GM12865 (cell line): ENCODE results near the gene NEK2.
"Not testable (repeated sequence)": the region's sequence is repeated elsewhere in the genome, so short reads cannot be mapped to it uniquely, and the experiment has no call there.

Source experiments
- DNase-seq: peaks from one replicate; pipeline ENCODE4 v3.0.0; 2010; ENCODE audit warnings: low read depth
- H3K4me3 ChIP-seq: 2 replicates; pipeline ENCODE4 v1.5.1; 2011; ENCODE audit warnings: mild to moderate bottlenecking, low read depth, low read length, control low read depth
- TF ChIP-seq, protein P1 (sequence below): IDR thresholded peaks from 2 replicates; pipeline ENCODE4 v1.5.1; 2011; ENCODE audit warnings: low read length, control low read depth, low read depth, inconsistent platforms; ENCODE audit not compliant: insufficient read depth; ENCODE audit errors: missing control alignments

NEK2 gene

GRCh38 chr1:211632117-211632807 lies 43.2 kb downstream of the NEK2 start:
- H3K4me3 ChIP-seq = no peak overlapping the region
- TF ChIP-seq, protein P1, sequence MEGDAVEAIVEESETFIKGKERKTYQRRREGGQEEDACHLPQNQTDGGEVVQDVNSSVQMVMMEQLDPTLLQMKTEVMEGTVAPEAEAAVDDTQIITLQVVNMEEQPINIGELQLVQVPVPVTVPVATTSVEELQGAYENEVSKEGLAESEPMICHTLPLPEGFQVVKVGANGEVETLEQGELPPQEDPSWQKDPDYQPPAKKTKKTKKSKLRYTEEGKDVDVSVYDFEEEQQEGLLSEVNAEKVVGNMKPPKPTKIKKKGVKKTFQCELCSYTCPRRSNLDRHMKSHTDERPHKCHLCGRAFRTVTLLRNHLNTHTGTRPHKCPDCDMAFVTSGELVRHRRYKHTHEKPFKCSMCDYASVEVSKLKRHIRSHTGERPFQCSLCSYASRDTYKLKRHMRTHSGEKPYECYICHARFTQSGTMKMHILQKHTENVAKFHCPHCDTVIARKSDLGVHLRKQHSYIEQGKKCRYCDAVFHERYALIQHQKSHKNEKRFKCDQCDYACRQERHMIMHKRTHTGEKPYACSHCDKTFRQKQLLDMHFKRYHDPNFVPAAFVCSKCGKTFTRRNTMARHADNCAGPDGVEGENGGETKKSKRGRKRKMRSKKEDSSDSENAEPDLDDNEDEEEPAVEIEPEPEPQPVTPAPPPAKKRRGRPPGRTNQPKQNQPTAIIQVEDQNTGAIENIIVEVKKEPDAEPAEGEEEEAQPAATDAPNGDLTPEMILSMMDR = no peak
- peak; percentile 68 for DNase-seq

GRCh38 chr1:211631168-211631567 lies 44.3 kb downstream of the NEK2 start:
- H3K4me3 ChIP-seq = no peak overlapping the region
- DNase-seq = no peak
- TF ChIP-seq, protein P1 = no peak

DNA sequence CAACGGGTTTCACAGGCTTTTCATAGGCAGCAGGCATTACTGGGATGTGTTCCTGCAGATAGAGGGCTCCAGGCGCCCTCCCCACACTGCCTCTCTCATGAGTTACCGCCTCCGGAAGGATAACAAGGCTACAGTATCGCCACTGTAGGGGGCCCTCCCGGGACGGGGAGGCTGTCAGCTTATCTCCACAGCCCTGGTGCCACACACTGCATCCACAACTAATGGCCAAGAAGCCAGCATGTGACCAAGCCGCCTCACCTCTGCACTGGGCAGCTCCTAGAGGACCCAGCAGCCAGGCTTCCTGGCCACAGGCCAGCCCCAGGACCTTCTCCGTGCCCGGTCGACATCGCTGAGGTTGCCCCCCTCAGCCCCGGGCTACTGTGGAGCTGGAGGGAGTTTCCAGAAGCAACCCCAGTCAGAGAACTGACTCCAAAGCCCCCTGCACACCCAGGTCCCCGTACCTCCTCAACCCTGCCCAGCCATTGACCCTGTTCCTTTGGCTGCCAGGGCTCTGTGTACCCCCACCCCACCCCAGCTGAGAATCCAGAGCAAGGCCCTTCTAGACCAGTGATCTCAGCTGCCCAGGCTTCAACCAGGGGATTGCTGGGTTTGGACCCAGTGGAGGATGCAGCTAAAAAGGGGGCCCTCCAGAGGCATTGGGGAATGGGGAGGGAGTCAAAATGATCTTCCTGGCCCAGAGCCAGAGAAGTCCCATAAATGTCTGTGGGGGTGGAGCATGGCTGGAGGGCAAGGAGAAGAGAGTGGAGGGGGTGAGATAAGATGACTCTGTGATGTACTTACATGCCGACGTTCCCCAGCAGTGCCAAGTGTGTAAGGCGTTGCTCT lies 45.0 kb downstream of the NEK2 start:
- no peak for DNase-seq
- TF ChIP-seq, protein P1 = no peak
- no peak overlapping the region for H3K4me3 ChIP-seq

DNA sequence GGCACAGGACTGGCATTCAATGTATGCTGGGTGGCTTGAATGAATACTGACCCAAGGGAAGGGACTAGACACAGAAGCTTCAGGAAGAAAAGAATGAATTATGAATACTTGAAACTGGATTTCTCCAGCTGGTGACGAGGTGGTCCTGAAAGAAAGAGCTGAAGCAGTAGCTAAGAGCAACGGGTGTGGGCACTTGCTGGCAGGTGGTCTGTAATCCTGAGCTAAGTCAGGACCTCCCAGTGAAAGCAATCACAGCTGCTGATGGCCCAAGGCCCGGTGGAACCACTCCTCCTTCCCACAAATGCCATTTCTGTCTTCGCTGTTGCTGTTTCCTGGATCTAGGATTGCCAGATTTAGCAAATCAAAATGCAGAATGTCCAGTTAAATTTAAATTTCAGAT lies 47.0 kb downstream of the NEK2 start:
- TF ChIP-seq, protein P1 = no peak
- no peak overlapping the region for H3K4me3 ChIP-seq
- DNase-seq = no peak

DNA sequence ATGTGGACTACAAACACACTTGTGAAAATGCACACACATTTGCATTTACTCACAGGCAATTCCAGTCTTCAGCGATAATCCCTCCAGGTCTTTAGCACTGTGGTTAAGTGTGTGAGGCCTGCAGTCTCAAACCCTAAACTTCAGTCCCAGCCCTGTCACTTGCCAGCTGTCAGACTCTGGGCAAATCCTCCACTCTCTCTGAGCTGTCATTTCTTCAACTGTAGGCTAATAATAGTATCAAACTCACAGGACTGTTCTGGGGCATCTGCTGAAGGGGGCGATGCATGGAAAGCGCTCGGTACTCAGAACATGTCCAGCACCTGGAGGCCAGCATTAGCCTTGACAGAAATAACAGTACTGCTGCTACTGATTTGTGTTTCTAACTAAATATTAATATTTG lies 48.2 kb downstream of the NEK2 start:
- no peak for DNase-seq
- TF ChIP-seq, protein P1 = no peak

DNA sequence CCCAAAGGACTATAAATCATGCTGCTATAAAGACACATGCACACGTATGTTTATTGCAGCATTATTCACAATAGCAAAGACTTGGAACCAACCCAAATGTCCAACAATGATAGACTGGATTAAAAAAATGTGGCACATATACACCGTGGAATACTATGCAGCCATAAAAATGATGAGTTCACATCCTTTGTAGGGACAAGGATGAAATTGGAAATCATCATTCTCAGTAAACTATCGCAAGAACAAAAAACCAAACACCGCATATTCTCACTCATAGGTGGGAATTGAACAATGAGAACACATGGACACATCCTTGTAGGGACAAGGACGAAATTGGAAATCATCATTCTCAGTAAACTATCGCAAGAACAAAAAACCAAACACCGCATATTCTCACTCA lies 49.6 kb downstream of the NEK2 start:
- not testable (repeated sequence) for H3K4me3 ChIP-seq, DNase-seq

More for the DNA sequence above, 48.2 kb downstream of the NEK2 start:
- H3K4me3 ChIP-seq = no peak overlapping the region

- peak; percentile 46 for DNase-seq
- TF ChIP-seq, protein P1 = peak; percentile 23
Measured at GRCh38 chr1:211625040-211625439, 50.4 kb downstream of the NEK2 start.

More at GRCh38 chr1:211625040-211625439, 50.4 kb downstream of the NEK2 start:
- no peak overlapping the region for H3K4me3 ChIP-seq
